GM19193 (cell line): ENCODE results near the gene IL20RB.

Experiments used
- POLR2A ChIP-seq: IDR thresholded peaks from 4 replicates; pipeline ENCODE4 v1.6.1; 2011; ENCODE audit not compliant: insufficient read depth, insufficient read length; ENCODE audit errors: extremely low read depth

IL20RB gene

DNA sequence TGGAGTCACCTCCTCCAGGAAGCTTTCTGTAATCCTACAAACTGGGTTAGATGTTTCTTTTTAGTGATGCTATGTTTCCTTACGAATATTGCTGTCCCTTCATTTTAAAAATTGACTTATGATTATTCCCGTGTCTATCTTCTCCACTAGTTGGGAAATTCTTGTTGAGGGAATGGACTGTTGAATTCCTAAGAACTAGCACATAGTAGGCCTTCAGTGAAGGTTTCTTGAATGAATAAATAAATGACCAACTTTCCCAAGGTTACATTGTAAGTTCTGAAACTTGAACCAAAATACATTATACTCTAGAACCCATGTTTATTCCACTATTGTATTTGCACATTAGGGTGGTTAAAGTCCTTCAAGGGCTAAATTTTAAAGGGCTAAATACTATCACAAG, 812 bp upstream of the IL20RB start:
- TF ChIP-seq POLR2A, result no peak

DNA sequence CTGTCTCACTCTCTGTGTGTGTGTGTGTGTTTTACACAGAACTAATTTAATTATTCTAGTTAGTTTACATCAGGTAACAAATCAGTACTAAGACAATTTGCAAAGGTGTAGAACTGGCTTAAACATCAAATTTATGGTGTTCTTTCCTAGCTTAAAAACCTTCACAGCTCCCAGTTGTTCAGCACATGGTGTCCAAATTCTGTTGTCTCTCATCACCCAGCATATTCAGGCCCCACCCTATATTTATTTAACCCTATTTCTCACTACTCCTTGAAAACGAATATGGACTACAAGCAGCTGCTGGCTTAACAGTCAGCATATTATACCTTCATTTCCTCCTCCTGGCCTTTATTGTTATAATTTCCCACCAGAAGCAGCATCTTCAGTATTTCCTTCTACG, 1.2 kb downstream of the IL20RB start:
- TF ChIP-seq POLR2A, result no peak

DNA sequence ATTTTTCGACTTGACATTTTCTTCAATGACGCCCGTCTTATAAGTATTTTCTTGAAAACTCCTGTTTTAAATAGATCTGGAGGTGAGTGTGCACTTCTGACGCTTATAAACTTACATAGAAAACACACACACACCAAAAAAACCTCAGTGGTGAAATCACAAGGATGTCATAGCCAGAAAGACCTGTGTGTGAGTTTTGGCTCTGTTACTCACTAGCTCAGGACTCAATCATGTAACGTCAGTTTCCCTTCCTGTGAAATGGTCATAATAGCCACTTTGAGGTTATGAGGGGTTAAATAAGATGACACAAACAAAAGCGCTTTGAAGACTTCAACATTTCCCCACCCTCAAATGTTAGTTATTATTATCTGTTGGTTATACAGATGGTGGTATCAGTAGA, 1.8 kb downstream of the IL20RB start:
- no peak for TF ChIP-seq POLR2A

DNA sequence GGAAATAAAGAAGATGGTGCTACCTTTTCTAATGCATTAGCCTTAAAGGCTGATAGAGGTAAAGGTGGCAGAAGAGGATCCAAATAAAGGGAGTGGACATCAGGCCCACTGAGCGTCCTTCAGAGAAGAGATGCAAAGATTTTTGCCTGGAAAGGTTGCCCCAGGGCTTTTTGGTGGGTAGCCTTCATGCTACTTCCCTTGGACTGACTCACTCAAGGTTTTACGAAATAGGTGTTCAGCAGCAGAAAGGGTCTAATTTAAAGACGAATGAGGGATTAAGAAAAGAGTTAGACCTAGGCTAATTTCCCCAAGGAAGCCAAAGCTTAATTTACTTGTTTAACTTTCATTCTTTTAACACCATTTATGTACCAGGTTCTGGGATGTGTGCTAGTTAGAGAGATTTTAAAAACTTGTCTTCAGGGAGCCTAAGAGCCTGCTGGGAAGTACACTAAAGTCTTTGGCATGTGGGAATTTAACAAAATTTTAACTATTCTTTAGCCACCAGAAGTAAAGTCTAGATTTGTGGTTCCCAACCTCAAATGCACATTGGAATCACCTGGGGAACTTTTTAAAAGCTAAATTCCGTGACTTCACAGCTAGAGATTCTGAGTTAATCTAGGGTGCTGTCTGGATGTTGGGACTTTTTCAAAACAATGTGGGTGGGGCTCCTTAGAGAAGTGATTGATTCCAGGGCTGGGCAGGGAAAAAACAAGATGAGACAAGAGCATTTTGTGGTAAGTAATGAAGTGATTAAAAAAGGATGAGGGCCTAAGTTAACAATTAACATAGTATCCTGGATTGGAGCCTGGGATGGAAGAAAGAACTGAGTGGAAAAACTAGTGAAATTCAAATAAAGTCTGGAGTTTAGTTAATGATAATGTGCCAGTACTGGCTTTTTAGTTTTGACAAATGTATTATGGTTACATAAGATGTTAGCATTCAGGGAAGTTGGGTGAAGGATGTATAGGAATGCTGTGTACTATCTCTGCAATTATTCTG, 3.4 kb downstream of the IL20RB start:
- TF ChIP-seq POLR2A, result no peak

DNA sequence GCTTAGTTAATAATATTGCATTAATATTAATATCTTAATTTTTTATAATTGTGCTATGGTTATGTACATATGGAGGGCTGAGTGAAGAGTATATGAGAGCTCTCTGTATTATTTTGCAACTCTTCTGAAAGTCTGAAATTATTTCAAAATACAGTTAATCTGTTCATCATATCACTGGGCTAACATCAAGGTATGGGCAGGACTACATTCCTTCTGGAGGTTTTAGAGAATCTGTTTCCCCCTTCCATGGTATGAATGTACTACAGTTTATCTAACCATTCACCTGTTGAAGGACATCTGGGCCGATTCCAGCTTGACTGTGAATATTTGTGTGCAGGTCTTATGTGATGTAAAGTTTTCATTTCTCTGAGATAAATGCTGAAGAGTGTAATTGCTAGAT, 5.1 kb downstream of the IL20RB start:
- TF ChIP-seq POLR2A, result no peak

DNA sequence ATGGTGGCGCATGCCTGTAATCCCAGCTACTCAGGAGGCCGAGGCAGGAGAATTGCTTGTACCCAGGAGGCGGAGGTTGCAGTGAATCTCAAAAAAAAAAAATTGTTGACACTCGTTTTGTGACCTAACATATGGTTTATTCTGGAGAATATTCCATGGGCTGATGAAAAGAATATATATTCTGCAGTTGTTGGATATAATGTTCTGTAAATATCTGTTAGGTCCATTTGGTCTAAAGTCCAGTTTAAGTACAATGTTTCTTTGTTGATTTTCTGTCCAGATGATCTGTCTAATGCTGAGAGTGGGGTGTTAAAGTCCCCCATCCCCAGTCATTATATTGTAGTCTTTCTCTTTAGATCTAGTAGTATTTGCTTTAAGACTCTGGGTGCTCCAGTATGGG, 15.6 kb downstream of the IL20RB start:
- no peak for TF ChIP-seq POLR2A

DNA sequence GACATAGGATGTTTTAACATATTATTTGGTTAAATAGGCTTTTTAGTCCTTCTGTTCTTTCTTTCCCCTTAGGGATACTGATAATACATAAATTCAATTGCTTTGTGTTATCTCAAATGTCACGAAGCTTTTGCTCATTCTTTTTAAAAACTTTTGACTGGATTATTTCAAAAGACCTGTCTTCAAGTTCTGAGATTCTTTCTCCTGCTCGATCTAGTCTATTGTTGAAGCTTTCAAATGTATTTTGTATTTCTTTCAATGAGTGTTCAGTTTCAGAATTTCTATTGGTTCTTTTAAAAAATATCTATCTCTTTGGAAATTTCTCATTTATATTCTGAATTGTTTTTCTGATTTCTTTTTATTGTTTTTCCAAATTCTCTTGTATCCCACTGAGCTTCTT, 16.9 kb downstream of the IL20RB start:
- no peak for TF ChIP-seq POLR2A

DNA sequence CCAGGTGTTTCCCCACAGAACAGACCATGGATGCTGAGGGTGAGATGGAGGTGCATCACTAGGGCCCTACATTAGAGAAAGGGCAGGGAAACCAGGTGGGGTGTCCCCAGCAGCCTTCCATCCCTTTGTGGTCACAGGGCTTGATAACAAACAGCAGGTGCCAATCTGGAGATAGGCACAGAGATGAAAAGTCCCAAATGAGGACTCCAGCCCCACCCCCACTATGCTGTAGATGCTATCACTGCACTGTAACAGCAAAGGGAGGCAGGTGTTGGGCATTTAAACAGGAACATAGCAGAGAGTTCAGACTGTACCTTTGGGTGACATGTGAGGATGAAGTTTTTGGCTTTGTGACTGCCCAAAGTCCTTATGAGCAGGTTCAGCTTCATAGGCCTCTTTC, 21.4 kb downstream of the IL20RB start:
- no peak for TF ChIP-seq POLR2A

DNA sequence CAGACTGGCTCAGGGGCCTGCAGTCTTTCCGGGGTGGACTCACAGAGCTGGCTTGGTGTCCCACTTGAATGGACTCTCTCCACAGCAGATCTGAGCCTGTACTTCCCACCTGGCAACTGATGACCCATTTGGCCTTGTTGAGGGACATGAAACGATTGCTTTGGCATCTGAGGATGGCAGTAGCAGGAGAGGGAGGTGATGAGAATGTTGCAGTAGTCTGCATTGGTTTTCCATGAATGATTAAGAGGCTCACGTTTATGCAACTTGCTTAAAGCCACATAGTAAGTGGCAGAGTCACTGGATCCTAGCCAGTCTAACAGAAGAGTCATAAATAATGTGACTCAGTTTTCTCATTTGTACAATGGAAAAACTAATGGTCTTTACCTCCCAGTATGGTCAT, 21.9 kb downstream of the IL20RB start:
- TF ChIP-seq POLR2A, result no peak

DNA sequence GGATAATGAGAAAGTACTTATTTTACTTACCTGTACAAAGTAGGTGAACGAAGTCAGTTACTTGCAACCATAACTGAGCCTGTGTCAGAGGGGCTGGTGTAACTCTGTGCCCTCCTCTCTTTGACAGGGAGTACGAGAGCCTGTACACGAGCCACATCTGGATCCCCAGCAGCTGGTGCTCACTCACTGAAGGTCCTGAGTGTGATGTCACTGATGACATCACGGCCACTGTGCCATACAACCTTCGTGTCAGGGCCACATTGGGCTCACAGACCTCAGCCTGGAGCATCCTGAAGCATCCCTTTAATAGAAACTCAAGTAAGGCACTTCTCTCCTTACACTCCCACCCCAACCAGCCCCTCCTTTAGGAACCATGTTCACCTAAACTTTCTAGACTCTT, 24.2 kb downstream of the IL20RB start:
- no peak for TF ChIP-seq POLR2A

DNA sequence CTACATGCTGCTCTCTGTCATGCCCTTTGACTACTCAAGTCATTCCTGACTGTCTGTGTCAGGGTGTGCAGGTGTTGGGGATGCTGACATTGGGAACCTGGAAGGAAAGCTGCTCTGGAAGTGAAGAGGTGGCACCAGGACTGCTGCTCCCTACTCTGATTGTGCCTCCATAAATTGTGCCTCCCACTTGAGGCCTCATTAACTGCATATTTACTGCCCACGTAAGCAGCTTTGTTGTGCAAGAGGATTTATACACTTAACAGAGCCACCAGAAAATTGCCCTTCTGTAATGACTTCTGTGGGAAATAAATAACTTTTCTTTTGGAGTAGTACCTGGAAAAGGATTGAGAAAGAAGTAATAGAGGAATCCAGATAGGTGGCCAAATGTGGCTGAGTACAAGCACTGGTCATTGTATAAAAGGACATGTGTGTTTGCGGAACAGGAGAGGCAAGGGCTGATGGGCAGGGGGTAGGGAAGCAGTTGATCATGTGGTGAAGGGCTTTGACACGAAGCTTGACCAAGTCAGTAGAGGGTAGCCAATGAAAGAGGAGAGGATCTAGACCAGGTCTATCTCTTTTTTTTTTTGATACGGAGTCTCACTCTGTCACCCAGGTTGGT, 24.8 kb downstream of the IL20RB start:
- no peak for TF ChIP-seq POLR2A

DNA sequence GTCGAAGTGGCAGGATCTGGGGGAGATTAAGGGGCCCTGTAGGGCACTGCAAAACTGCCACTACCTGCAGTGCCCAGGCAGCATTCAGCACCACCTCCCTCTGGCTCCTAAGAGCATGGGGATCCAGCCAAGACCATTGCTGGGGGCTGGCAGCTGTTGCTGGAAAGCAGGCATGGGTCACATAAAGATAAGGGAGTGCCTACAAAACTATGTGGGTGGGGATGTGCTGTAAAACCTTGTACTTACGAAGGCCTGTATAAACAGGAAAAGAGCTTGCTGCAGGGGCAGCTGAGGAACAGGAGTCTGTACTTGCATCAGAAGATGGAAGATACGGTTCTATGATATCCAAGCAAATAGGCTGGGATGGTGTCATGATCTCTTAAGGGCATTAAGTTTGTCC, 27.1 kb downstream of the IL20RB start:
- no peak for TF ChIP-seq POLR2A

DNA sequence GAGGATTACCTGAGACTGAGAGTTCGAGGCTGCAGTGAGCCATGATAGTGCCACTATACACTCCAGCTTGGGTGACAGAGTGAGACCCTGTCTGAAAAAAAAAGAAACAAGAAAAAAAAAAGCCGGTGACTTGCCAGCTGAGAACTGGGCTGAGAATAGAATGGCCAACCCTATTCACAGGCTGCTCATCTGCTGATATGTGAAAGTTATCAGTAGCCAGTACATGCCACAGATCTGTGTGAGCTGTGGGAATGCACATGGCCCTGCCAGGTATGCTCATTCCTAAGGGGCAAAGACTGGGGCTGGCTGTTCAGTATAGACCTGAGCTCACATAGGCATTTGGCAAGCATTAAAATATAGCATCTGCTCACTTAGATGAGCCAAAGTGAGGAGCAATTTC, 30.9 kb downstream of the IL20RB start:
- TF ChIP-seq POLR2A, result no peak

DNA sequence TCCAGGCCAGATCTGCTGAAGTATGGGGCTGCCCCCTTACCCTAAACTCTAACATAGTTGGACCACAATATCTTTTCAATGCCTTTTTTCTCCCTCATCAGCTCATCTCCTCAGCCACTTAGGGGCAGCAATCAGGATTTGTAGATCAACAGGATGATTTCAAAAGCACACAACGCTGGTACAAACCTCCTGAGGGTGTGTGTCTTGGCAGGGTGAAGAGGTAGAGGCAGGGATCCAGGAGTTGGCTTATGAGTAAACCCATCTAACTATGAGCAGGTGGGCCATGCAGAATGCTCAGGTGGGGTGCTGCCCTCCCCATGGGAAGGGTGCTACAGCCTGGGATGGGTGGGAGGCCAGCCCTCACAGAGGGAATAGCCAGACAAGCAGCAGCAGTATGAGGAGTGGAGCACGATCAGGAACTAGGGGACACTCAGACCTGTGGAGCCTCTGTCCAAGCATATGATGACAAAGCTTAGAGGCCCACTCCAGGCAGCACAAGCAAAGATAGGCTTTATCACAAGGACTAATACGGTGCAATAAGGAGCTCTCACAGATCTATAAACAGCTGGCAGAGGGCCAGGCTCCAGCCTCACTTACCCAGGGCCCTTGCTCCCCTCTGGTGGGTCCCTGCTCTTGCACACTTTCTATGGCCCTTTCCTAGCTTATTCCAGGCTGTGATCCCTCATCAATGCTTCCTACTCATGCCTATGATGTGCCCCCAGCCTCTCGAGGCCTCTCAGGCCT, 32.2 kb downstream of the IL20RB start:
- no peak for TF ChIP-seq POLR2A

DNA sequence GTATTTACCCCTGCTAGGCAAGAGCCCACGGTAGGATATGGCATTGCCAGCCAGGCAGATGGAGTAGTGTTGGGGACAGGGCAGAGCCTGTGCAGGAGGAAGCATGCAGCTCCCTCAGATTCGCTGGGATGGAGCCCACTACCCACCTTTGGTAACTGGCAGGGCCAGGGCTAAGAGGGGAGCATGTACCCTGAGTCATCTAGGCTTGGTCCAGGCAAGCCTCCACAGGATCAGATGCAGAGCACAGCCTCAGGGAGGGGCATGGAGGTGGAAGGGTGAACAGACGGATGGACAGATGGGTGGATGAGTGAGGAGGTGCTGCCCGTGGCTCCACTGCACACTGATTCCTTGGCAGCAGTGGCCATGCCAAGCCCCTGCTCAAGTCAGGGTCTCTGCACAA, 33.0 kb downstream of the IL20RB start:
- no peak for TF ChIP-seq POLR2A
